SK-N-SH (cell line): Measurements from ENCODE around the gene MTAP. TPM values are rescaled to one million over a fixed set of nuclear protein-coding genes. Genes with fewer than 3 reads are reported as not detected.

Source experiments
- CTCF ChIA-PET: fragments of 300-600, 350-600 bp; formaldehyde crosslinking; extraction: SDS; loops from one replicate; lab custom pipeline; 2021; lab: Yijun Ruan, JAX
- POLR2A ChIA-PET: fragments of 350-600 bp; sonication (Branson Sonifier 250); formaldehyde crosslinking; extraction: SDS; loops from one replicate; lab custom pipeline; 2020; ENCODE audit warnings: antibody characterized with exemption, inconsistent platforms; lab: Yijun Ruan, JAX
- DNase-seq: peaks from one replicate; pipeline ENCODE4 v3.0.0; 2012
- H2AFZ ChIP-seq: fragments of 200-600 bp; sonication (generic); 2 replicates; pipeline ENCODE4 v1.8.1; 2016; ENCODE audit warnings: antibody characterized with exemption, mild to moderate bottlenecking, low read depth
- H3F3A ChIP-seq: fragments of 200-600 bp; sonication (generic); replicated peaks from 2 replicates; pipeline ENCODE3; 2016; ENCODE audit warnings: antibody characterized with exemption, mild to moderate bottlenecking; ENCODE audit not compliant: insufficient read depth
- H3K27ac ChIP-seq, 2 experiments: fragments of 200-500 bp in 1 of 2; fragments of 200-600 bp in 1 of 2; sonication (Bioruptor generic) in 1 of 2; sonication (generic), shearing (Covaris generic) in 1 of 2; 2 replicates each; pipeline versions ENCODE4 v1.5.1 to v1.6.1; 2014 to 2016; ENCODE audit warnings: low read depth in 2 of 2, inconsistent platforms in 1 of 2, low read length in 1 of 2, mild to moderate bottlenecking in 1 of 2, mixed read lengths in 1 of 2
- H3K27me3 ChIP-seq: fragments of 200-600 bp; sonication (generic), shearing (Covaris generic); 2 replicates; pipeline ENCODE4 v1.6.1; 2016; ENCODE audit warnings: mixed run types; ENCODE audit not compliant: insufficient read depth
- H3K36me3 ChIP-seq, 2 experiments: fragments of 200-500 bp in 1 of 2; fragments of 200-600 bp in 1 of 2; sonication (Bioruptor generic) in 1 of 2; sonication (generic) in 1 of 2; replicated peaks in 1 of 2; 2 replicates each; pipeline versions ENCODE3 to v1.5.1; 2014 to 2016; ENCODE audit warnings: low read length in 1 of 2, mild to moderate bottlenecking in 1 of 2; ENCODE audit not compliant: insufficient read depth in 2 of 2, control insufficient read depth in 1 of 2
- H3K4me1 ChIP-seq, 2 experiments: fragments of 200-500 bp in 1 of 2; fragments of 200-600 bp in 1 of 2; sonication (Bioruptor generic) in 1 of 2; sonication (generic), shearing (Covaris generic) in 1 of 2; 2 replicates each; pipeline versions ENCODE4 v1.5.1 to v1.6.1; 2014 to 2016; ENCODE audit warnings: low read depth in 1 of 2, low read length in 1 of 2, mixed run types in 1 of 2; ENCODE audit not compliant: insufficient read depth in 2 of 2, control insufficient read depth in 1 of 2
- H3K4me2 ChIP-seq: fragments of 200-600 bp; sonication (generic), shearing (Covaris generic); 2 replicates; pipeline ENCODE4 v1.6.1; 2017; ENCODE audit warnings: mixed run types
- H3K4me3 ChIP-seq, 2 experiments: fragments of 200-500 bp in 1 of 2; fragments of 200-600 bp in 1 of 2; sonication (Bioruptor generic) in 1 of 2; sonication (generic), shearing (Covaris generic) in 1 of 2; 2 replicates each; pipeline versions ENCODE4 v1.5.1 to v1.8.1; 2014 to 2016; ENCODE audit warnings: low read depth in 2 of 2, inconsistent platforms in 1 of 2, low read length in 1 of 2, mild to moderate bottlenecking in 1 of 2, mixed read lengths in 1 of 2, moderate library complexity in 1 of 2
- H3K79me2 ChIP-seq: fragments of 200-600 bp; sonication (generic); 2 replicates; pipeline ENCODE4 v1.8.1; 2017; ENCODE audit warnings: mild to moderate bottlenecking; ENCODE audit not compliant: insufficient read depth
- H3K9ac ChIP-seq: fragments of 200-600 bp; sonication (generic); 2 replicates; pipeline ENCODE4 v1.6.1; 2017; ENCODE audit warnings: mixed run types
- H3K9me2 ChIP-seq: fragments of 200-600 bp; sonication (generic); 2 replicates; pipeline ENCODE4 v1.6.1; 2017; ENCODE audit warnings: mixed run types
- H3K9me3 ChIP-seq: fragments of 200-600 bp; sonication (generic); 2 replicates; pipeline ENCODE4 v1.6.1; 2017; ENCODE audit warnings: mixed run types, mild to moderate bottlenecking, moderate library complexity
- H4K20me1 ChIP-seq: fragments of 200-600 bp; sonication (generic); 2 replicates; pipeline ENCODE4 v1.6.1; 2017; ENCODE audit warnings: mild to moderate bottlenecking, mixed run types; ENCODE audit not compliant: insufficient read depth
- ELF1 ChIP-seq: IDR thresholded peaks from 2 replicates; pipeline ENCODE4 v1.4.0; 2012
- NFIC ChIP-seq: IDR thresholded peaks from 2 replicates; pipeline ENCODE4 v1.4.0; 2012; ENCODE audit warnings: borderline replicate concordance
- NRF1 ChIP-seq: IDR thresholded peaks from 2 replicates; pipeline ENCODE4 v1.6.1; 2012; ENCODE audit warnings: low read depth, mild to moderate bottlenecking, low read length
- POLR2AphosphoS5 ChIP-seq: IDR thresholded peaks from 2 replicates; pipeline ENCODE4 v1.6.1; 2012; ENCODE audit warnings: low read depth, low read length
- RAD21 ChIP-seq: IDR thresholded peaks from 2 replicates; pipeline ENCODE4 v1.6.1; 2012; ENCODE audit warnings: mild to moderate bottlenecking, low read length
- RCOR1 ChIP-seq: fragments of 150-350 bp; IDR thresholded peaks from 2 replicates; pipeline ENCODE4 v1.6.1; 2017; ENCODE audit warnings: antibody characterized with exemption, low read length
- RFX5 ChIP-seq: IDR thresholded peaks from 2 replicates; pipeline ENCODE4 v1.6.1; 2012; ENCODE audit warnings: mild to moderate bottlenecking, improper control_type of control experiment, low read length
- SMC3 ChIP-seq: IDR thresholded peaks from 2 replicates; pipeline ENCODE4 v1.6.1; 2012; ENCODE audit warnings: low read depth, low read length, improper control_type of control experiment
- TAF1 ChIP-seq: IDR thresholded peaks from 2 replicates; pipeline ENCODE4 v1.6.1; 2012; ENCODE audit warnings: low read depth, mild to moderate bottlenecking, low read length, moderate library complexity, borderline replicate concordance
- YY1 ChIP-seq: IDR thresholded peaks from 2 replicates; pipeline ENCODE4 v1.4.0; 2012; ENCODE audit warnings: low read depth, mild to moderate bottlenecking
- WGBS: methylation state at CpG from one replicate; pipeline ENCODE4 v1.1.6; 2017; ENCODE audit warnings: low lambda C conversion rate; 5-methylcytosine and 5-hydroxymethylcytosine counted together
- polyA plus RNA-seq, 3 experiments: library from polyadenylated mRNA; depleted of rRNA; stranded (reverse); fragments of >200 nt; gene quantifications; 2 replicates each; pipeline ENCODE4 v1.2.3, GENCODE V29; 2012
- TF ChIP-seq, protein P1 (sequence below): fragments of 150-350 bp; IDR thresholded peaks from 2 replicates; pipeline ENCODE4 v1.6.1; 2016; ENCODE audit warnings: mild to moderate bottlenecking, low read depth, low read length

MTAP gene
- polyA plus RNA-seq, 1 of the 3 experiments (the other 2 are of a cell fraction): 9.8 TPM

DNA sequence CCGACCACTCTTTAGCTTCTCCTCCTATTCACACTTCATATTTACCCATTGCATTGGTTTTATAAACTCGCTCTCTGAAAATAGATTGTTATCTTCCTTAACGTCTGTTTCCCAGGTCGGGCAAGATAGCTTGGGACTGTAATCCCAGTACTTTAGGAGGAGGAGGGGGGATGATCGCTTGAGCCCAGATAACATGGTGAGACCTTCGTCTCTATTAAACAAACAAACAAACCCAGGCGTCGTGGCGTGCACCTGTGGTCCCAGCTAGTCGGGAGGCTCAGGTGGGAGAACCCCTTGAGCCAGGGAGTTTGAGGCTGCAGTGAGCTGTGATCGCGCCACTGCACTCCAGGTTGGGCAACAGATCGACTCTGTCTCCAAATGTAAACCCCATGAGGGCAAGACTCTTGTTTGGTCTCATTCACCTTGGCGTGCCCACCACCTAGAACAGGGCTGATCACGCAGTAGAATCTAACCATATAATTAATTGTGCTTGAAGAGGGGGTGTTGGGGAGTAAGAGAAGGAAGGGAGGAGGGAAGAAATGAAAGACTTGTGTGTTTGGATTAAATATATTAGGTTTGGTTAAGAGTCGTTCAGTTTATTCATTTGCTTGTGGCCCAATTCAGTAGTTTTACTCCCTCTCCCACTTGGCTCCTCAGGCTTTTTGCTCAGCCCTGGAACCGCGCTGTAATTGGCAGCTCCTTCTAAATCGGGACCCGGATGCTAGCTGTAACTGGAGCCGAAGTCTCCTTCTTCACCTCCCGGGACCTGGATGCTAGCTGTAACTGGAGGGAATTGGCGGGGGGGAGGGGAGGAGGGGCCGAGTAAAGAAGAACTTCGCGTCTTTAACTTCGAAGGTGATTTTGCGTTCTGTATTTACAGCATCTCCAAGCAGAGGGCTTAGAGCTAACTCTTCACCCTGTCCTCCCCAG is 166.8 kb downstream of the MTAP start:
- Histone ChIP-seq H3K9ac (no peak overlapping the region), H3K4me1 (peaks cover 0 to 12% of the 10 kb centered on the region in 2 experiments; a peak in 1 of 4 replicates), H4K20me1 (no peaks in the 10 kb centered on the region), H3K9me2 (no peaks in the 10 kb centered on the region), H3K79me2 (no peaks in the 10 kb centered on the region), H3K27me3 (peaks cover 72% of the 10 kb centered on the region), H3K27ac (no peak overlapping the region), H2AFZ (peak overlapping the region; percentile 33; the same call in 1 of the 2 replicates), H3K9me3 (no peaks in the 10 kb centered on the region), H3K36me3 (no peaks in the 10 kb centered on the region), H3K4me2 (peak overlapping the region; percentile 34; the same call in 1 of the 2 replicates), H3K4me3 (no peak overlapping the region), H3F3A (peaks cover 11% of the 10 kb centered on the region)
- TF ChIP-seq, protein P1, sequence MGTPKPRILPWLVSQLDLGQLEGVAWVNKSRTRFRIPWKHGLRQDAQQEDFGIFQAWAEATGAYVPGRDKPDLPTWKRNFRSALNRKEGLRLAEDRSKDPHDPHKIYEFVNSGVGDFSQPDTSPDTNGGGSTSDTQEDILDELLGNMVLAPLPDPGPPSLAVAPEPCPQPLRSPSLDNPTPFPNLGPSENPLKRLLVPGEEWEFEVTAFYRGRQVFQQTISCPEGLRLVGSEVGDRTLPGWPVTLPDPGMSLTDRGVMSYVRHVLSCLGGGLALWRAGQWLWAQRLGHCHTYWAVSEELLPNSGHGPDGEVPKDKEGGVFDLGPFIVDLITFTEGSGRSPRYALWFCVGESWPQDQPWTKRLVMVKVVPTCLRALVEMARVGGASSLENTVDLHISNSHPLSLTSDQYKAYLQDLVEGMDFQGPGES: no peak
- no peak for DNase-seq
- POLR2A ChIA-PET: interaction anchor here (0.8 kb wide), 1 partner anchor 40 kb away, joined by 3 read pairs; the partner anchor contains the start of gene CDKN2B
- 21% methylated on average over 28 of the region's 28 CpGs for WGBS
- CTCF ChIA-PET: interaction anchor here (0.7 to 2.3 kb wide), 6 partner anchors 12 to 156 kb away, joined by 3 to 15 read pairs (median 6); partner anchors contain the start of gene CDKN2B

DNA sequence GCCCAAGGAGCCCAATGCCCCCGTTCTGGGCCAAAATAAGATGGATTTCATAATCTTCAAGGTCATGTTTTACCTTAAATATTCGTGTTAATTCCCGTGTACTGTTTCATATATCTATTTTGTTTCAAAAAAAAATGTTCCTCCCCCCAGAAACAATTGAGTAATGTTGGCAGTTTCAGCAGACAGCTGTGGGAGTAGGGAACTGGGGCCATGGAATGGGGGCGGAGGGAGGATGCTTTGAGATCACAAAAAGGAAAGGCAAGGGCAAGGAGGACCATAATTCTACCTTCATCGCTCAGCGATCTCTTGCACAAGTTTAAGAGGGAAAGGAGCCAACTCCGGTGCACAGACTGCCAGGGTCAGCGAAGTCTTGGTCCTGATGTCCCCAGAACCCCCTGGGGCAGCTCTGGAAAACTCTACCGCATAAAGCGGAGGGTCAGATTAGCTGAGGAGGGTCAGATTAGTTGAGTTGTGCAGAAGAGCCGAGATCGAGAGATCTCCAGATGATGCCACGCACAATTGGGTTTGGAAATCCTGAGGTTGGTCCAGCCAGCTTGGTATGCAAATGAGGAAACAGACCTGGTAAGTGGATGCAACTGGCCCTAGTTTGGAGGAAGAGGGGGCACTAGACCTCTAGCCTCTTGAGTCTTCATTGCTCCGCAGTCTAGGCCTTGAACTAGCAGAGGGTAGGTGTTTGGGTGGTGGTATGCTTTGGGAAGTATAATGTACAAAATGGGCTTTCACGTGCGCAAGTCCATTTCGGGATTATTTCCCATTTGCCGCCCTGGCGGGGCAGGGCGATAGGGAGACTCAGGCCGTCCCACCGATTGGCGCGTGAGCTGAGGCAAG is 167.7 kb downstream of the MTAP start:
- no peaks in the 10 kb centered on the region for H4K20me1 ChIP-seq
- H3K4me3 ChIP-seq: no peak overlapping the region
- no peaks in the 10 kb centered on the region for H3K9me3 ChIP-seq
- H3K4me1 ChIP-seq: peaks cover 0 to 13% of the 10 kb centered on the region in 2 experiments; a peak in 1 of 4 replicates
- peaks cover 11% of the 10 kb centered on the region for H3F3A ChIP-seq
- H3K9ac ChIP-seq: no peak overlapping the region
- CTCF ChIA-PET: interaction anchor here (0.7 to 2.3 kb wide), 5 partner anchors 11 to 157 kb away, joined by 3 to 8 read pairs (median 7); partner anchors contain the start of genes CDKN2A and CDKN2B
- no peak for DNase-seq
- TF ChIP-seq TAF1 (no peak), NRF1 (no peak), RFX5 (no peak), NFIC (no peak), POLR2AphosphoS5 (no peak), ELF1 (no peak), YY1 (no peak), RAD21 (no peak), SMC3 (no peak), RCOR1 (no peak)
- TF ChIP-seq, all 33 proteins: peak for 0
- no peak overlapping the region for H3K27ac ChIP-seq
- no peaks in the 10 kb centered on the region for H3K9me2 ChIP-seq
- H2AFZ ChIP-seq: no peak overlapping the region
- POLR2A ChIA-PET: interaction anchor here (0.8 kb wide), 2 partner anchors 10 to 39 kb away, joined by 3 to 4 read pairs; partner anchors contain the start of gene CDKN2B
- WGBS: 66% methylated on average over 19 of the region's 24 CpGs
- peaks cover 73% of the 10 kb centered on the region for H3K27me3 ChIP-seq
- no peaks in the 10 kb centered on the region for H3K36me3 ChIP-seq
- H3K4me2 ChIP-seq: no peak overlapping the region
- H3K79me2 ChIP-seq: no peaks in the 10 kb centered on the region
